ENCODE measurements around the gene PPA1.

GRCh38 chr10:70163448-70163847, 69.8 kb downstream of the PPA1 start:
- TF ChIP-seq CTCF (IDR thresholded peaks at IDR 0.05) (no peak), POLR2A (IDR thresholded peaks at IDR 0.05) (no peak)
